ENCODE results near the gene TFR2.

Gene TFR2

DNA sequence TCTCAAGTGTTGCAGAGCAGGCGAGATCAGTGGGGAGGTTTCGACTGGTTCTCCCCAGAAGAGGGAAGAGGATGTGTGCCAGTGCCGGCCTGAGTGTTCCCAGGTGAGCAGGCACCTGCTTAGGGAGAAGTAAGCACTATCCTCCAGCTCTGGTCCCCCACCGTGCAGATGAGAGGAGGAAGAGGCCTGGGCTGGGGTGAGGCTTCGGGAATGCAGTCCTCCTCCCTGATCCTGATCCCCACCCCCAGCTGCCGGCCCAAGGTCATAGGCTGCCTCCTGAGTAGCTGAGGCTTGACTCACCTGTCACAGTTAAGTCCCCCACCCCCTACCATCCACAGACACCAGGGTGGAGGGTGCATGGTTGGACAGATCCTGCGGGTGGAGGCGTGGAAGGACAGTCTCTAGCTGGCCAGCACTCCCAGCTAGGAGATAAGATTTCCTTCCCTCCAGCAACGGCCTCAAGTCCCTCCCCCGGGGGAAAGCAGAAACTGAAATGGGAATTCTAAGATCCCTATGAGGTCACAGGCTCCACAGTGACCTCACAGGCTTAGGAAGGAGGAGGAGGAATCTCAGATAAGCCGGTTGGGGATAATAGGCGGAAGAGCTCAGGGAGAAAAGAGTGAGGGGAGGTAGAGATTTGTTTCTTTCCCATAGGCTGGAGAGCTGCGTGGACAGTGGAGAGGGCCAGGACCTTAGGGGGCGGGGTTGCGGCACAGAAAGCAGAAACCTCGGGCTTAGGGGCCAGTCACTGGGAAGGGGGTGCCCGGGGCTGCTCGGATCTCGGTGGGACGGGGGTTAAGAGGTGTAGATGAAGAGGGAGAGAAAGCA is 56.5 kb downstream of the TFR2 start:
- DNase-seq, result peak; percentile 51

DNA sequence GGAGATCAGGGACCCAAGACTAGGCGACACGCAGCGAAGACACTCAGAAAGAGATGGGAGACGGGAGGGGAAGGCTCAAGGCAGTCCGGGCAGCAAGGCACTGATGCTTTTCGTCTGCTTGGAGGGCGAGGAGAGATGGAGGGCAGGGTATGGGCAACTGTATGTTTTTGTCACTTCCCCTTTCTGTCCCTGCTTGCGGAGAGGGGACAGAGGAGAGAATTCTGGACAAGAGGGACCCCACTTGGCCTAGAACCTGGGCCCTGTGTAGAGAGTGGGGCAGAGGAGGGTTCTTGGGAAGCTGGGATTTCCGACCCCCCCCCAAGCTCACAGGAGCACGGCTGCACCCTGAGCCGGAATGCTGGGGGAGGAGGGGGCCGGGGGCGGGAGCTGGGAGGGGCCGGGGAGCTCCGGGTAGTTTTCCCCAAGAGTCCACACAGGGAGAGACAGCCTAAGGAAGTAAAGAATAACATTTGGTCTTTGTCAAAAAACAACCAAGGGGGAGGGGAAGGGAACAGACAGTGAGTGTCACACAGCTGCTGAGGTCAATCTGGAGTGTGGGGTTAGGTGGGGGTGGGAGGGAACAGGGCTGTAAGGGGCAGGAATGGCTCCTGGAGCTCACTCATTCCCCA is 57.2 kb downstream of the TFR2 start:
- DNase-seq, result no peak

DNA sequence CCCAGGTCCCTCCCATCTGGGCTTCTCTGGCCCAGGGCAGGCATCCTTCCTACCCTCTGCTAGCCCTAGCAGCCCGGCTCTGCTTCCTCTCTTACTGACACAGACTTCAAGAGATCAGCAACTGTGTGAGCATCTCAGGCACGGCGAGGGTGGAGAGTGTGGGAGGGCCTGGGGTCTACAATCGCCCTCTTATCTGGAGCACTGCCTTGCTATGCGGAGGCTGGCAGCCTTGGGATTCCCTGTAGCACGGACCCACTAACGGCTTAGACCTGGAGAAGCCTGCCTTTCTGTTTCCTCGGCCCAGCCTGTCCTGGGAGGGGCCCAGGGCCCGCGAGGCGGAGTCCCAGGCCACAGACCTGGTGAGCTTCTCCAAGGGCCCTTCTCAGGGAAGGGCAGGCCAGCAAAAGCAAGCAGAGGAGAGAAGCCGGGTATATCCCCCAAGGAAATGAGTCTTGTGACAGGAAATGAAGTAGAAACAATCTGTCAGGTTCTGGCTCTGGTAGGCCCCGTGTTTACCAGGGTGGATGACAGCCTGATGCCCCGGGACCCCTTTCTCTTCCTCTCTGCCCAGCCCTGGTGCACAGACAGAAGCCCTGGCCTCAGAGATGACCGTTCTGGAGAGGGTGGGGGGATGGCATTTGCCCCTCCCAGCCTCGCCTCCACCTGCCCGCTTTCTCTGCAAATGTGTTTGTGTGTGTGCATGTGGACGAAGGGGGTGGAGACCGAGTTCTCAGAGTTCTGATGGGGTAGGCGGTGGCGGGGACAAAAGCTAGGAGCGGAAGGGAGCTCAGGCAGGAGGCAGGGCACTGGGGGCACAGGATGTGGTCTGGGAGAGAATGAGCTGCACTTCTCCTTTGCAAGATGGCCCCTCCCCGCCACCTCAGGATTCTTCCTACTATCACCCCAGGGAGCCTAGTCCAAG is 58.0 kb downstream of the TFR2 start:
- DNase-seq, result no peak

DNA sequence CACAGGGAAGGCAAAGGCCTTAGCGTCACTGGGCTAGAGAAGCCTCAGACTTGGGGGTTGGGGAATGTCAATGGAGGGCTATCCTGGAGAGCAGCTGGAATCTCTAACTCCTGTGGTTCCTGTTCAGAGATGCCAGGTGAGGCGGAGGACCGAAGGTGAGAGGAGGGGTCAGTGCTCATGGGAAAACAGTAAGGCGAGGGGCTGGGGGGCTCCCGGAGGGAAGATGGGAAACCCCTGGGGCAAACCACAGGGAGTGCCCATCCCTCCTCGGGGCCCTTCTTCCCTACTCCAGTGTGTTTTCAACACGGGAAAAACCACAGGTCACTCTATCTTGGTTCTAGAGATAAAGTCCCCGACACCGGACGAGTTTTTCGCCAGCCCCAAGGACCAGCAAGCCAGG is 58.7 kb downstream of the TFR2 start:
- no peak for DNase-seq

DNA sequence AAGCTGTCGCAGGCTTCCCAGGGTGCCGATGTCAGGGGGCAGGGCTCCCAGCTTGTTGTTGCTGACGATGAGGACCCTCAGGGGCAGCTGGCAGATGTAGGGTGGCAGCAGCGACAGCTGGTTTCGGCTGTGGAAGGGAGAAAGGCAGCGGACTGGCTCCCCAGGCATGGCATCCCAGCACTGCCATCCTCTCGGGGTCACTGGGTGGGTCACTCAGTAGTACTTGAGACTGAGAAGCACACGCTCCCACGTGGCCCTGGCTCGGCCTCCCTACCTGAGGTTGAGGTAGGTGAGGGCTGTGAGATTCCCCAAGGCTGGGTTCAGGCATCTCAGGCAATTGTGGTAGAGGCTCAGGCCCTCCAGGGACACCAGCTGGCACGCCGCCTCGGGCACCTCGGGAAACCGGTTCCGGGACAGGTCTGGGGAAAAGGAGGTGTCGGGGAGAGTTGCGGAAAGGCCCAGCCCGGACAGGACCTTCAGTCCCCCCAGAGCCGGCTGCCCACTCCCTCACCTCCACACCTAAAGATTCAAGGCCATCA is 59.2 kb downstream of the TFR2 start:
- no peak for DNase-seq

DNA sequence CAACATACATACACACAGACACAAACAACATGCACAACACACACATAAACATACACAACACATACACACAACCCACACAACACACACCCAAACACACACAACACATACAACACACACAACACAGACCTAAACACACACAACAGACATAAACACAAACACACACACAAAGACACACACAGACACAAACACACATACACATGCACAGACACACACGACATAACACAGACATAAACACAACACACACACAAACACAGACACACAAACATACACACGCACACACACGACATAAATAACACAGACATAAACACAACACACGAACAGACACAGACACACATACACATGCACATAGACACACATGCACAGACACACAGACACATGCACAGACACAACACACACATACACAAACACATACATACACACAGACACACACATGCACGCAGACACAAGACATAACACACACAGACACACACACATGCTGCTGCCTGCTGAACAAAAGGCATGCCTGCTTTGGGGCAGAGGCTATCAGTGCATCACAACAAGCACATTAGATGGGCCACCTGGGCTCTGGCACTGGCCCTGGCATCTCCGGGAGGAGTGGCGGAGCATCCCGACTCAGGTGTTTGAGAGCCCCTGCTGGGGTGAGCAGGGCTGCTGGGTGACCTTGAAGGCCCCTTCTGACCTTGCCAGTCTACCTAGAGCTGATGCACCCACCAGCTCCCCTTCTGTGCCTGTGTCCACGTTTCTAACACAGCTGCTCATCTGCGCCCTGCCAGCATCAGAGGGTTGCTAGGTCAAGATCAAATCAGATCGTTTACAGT is 60.7 kb downstream of the TFR2 start:
- DNase-seq, result no peak

DNA sequence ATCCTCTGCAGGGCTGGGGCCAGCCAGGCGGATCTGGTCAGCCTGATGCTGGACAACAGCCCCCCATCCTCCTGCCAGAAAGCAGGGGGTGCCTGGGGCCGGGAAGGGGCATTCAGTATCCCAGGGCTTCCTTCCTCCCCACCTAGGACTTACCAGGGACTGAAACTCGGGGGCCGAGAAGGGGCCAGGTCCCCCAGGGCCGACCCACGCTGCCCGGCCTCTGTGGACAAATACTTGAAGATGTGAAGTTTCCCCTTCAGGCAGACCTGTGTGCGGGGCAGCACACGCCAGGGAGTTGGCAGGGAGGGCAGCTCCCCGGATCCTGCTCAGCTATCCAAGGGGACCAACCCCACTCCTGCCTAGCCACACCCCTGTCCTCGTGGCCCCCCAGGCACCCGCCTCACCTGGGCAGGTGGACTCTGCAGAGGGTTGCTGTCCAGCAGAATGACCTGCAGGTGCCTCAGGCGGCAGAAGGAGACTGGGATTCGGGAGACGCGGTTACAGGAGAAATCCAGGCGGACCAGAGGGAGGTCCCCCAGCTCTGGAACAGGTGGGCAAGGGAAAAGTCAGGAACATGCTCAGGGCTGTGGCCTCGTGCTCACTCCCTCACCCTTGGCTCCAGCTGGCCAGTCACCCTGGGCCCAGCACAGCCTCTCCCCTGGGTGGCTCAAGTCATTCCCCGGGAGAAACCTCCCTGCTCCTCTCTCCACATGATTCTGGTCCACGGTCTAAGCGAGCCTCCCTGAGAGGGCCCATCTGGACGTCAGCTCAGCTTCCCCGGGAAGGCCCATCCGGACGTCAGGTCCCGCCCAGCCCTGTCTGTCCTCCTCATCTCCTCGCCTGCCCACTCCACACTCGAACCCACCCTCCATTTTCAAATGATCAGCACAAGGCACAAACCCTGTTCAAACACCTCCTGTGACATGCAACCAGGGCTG is 62.8 kb downstream of the TFR2 start:
- DNase-seq, result no peak

DNA sequence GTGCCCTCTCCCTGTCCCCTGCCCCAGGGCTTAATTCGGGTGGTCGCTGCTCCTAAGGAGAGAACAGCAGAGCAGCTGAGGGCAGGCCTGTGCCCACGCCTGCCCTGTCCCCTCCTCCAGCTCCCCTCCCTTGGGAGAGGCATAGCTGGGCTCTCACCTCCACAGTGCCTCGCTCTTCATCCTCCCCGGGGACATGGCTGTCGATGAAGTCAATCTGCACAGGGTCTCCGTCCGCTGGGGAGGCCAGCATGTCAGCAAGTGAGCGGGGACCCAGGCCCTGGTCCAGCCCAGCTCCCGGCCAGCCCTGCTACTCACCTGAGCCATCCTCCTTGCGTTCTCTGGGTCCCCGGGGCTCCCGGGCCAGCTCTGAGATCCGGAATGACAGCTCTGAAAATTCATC is 63.8 kb downstream of the TFR2 start:
- DNase-seq, result no peak

DNA sequence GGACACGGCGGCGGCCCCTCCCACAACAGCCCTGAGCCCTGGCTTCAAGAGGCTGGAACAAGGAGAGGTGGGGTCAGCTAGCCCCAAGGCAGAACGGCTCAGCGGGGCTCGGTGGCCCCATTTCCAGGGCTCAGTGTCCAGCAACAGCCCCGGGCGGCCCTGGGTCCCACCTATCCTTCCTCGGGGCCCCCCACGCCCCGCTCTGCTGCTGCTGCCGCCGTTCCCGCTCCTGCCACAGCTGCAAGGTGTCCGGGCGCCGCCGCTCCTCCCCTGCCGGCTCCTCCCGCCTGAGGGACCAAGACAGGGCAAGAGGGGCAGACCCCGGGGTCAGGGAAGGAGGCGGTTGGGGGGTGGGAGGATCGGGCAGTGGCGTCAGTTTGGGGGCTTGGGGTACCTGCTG is 64.2 kb downstream of the TFR2 start:
- no peak for DNase-seq

DNA sequence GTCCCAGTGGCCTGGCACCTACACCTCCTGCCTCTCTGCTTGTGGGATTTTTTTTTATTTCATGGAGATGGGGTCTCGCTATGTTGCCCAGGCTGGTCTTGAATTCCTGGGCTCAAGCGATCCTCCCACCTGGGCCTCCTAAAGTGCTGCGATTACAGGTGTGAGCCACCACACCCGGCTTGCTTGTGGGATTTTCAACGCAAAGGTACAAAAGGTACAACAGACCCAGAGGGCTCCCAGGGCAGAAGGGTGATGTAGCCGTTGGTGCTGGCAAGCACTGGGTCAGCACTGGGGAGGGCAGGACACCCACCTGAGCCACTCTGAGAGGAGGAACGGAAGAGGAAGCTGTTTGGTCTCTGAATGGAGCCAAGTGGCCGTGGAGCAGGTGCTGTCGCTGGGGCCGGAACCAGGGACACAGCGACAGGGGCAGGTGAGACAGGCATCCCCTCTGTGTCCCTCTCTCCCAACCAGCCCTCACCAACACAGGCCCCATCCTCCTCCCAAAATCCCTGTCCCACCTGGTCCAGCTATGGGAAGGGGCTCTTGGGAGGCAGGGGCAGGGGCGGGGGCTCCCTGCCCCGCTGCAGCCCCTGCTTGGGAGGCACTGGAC is 64.9 kb downstream of the TFR2 start:
- no peak for DNase-seq

DNA sequence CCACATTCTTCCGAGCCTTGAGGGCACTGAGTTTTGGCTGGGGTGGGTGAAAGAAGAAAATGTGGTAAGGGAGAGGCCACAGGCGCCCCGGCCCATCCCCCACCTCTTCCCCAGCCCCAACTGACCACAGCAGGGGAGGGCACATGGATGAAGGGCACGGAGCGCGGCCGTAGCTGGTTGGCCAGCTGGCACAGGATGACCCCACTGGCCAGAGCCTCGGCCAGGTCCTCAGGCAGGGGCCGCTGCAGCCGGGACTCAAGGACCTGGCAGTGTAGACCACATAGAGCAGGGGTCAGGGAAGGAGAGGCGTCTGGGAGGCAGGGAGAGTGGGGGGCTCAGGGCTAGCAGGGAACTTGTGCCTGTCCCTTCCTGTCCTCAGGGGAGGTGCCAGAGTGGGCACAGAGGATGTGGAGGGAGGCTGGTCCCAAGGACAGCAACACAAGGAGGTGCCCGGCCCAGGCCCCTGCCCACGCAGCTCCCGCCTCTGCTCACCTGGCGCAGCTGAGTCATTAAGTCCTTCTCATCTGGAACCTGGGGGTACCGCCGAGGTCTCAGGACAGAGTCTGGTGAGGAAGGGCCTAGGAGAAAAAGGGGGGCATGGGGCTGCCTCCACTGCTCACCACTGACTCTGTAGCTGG is 65.5 kb downstream of the TFR2 start:
- no peak for DNase-seq

DNA sequence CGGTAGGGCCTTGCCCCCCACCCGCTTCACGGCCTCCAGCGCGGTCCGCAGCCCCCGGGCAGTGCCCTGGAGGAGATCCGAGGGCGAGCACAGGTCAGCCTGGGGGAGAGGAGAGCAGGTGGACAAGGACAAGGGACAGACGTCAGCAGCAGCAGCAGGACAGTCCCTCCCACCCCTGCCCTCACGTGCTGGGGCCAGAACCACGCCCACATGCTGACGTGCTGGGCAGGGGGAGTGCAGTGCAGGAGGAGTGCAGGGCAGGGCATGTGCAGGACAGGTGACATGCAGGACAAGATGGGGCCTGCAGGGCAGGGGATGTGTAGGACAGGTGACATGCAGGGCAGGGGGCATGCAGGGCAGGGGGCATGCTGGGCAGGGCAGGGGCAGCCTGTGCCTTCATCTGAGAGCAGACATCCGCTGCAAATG is 66.1 kb downstream of the TFR2 start:
- DNase-seq, result no peak

DNA sequence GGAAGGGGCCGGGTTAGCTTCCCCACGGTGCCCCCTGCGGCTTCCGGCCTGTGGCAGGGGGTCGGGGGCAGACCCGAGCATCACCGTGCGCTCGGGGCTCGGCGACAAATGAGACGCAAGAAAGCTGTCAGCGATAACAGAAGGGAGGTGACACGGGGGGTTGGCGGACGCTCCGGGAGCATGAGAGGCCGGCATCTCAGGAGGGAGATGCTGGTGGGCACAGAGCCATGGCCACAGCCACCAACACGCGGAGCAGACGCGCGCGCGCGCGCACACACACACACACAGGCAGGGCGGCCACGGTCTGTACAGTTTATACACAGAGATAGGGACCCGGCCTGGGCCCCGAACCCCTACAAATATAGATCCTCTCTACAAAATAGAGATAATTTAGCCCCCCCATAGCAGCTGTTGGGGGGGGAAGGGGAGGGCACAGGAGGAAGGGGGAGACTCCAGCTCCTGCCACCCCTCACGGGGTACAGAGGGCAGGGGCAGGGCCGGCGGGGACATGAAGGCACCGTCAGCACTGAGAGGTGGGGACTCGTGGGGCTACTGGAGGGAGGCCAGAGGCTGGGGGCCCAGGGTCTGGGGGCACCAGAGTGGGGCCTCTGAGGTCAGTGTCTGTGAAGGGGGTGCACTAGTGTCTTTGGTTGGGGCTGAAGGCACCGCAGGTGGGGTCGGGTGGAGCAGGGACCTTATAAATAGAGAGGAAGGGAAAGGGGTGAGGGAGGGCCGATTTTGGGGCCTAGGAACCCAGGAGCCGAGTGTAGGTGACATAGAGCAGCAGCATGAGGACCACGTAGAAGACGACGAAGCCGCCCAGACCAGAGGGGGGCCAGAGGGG is 66.8 kb downstream of the TFR2 start:
- no peak for DNase-seq

DNA sequence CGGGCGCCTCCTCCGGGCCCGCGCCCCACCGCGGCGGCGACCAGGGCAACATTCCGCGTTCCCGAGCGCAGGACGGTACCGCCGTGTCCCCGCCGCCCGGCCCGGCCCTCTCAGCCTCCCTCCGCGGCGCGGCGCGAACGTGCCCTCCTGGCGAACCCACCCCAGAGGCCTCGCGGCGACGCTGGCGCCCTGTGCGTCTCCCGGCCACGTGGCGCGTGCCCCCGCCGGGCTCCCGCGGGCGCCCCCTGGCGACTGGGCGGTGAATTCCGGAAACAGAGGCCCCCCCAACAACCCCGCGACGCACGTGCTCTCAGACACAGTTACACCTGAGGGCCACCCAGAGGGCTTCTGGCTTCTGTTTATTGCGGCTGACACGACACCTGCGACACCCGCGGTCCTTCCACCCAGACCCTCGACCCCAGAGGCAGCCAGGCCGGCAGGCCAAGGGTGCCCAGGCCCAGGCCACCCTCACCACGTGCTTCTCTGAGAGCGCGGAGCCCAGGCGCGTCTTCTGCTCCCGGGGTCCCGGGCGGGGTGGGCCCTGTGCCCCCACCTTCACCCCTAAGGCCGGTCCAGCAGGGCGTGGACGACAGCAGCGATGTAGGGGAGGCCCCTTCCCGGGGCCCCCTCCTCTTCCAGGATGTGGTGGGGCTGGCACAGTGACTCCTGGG is 67.5 kb downstream of the TFR2 start, which contains the start of gene SAP25:
Gene SAP25, minus strand, starts transcription at position 210 of the 671 bp plus-strand sequence. Its CDS starts 158 bp downstream, at position 52.
- DNase-seq, result no peak

DNA sequence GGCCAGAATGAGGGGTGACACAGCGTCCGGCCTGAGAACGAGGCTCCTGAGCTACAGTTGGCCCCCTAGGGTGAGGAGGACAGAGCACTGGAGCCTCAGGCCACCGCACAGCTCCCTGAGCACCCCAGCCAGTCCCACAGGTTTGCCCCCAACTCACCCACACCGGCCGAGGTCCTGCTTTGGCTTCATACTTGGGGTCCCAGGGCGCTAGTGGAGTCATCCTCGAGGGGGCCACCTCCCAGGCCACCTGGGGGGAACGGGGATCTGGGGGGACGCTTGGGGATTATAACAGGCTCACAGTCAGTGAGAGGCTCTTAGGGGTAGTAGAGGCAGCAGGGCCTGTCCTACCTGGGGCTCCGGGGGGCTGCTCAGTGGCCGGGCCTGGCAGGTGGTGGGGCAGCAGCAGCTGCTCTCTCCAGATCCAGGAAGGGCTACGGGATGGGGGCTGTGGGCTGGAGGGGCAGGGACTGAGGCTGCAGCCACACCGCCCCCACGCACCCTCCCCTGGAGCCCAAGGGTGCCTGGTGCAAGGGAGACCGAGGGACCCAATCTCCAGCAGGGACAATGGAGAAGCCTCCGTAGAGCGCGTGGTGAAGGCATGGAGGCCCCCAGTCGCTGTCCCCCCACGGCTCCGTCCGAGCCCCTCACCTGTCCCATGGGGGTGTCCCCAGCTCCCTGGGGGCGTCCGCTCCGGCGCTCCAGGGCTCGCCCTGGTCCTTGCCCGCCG is 68.2 kb downstream of the TFR2 start:
- DNase-seq, result no peak

DNA sequence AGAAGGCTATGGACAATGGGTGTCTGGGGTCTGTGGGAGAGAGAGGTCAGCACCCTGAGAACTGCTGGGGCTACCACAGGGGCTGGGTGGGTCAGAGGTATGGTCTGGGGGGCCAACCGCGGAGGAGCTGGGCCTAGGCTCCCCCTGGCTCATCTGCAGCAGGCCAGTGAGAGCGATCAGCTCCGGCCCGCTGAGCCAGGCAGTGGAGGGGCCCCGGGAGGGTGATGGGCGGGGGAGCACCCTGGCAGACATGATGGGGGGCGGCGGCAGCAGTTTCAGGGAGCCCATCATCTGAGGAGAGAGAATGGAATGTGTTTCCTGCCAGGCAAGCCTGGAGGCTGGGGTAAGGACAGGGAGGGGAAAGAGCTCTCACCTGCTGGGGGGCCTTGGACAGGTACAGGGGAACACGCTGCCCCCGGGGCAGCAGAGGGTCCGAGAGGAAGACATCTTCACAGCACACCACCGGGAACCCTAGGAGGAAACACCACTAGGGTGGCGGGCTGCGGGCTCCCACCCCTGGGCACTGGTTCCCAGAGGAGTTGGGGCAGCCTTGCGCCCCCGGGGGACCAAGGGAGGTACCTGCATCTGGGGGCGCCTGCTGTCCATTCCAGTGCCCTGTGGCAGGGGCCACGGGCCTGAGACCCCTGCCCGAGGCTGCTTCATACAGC is 68.9 kb downstream of the TFR2 start:
- no peak for DNase-seq

DNA sequence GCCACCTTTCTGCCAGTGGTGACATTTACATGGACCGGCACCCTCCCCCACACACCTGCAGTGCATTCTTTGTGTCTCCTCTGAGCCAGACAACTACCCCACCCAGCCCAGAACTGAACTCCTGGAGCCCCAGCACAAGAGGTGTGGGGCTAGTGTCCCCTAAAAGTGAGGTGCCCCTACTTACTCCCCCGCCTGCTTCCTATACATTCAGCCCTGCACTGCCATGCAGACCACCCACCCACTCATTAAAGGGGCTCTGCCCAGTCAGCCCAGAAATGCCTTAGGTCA is 69.6 kb downstream of the TFR2 start:
- DNase-seq, result no peak
